Parathyroid adenoma (tissue), 2 donors: ENCODE data around the gene TACC2.
"Not testable (repeated sequence)": the region's sequence is repeated elsewhere in the genome, so short reads cannot be mapped to it uniquely, and the experiment has no call there.

Experiments
- H2AFZ ChIP-seq: fragments of 300-600 bp; sonication (generic); one replicate; pipeline ENCODE4 v1.7.0; 2017; ENCODE audit warnings: antibody characterized with exemption, mild to moderate bottlenecking
- H3K27ac ChIP-seq: fragments of 300-600 bp; sonication (generic); one replicate; pipeline ENCODE4 v1.7.0; 2017
- H3K27me3 ChIP-seq: fragments of 300-600 bp; sonication (generic); one replicate; pipeline ENCODE4 v1.7.0; 2017; ENCODE audit warnings: low read length; ENCODE audit not compliant: control insufficient read depth, insufficient read depth
- H3K36me3 ChIP-seq: fragments of 300-600 bp; sonication (generic); one replicate; pipeline ENCODE4 v1.7.0; 2017; ENCODE audit warnings: low read length; ENCODE audit not compliant: control insufficient read depth, insufficient read depth
- H3K4me1 ChIP-seq: fragments of 300-600 bp; sonication (generic); one replicate; pipeline ENCODE4 v1.7.0; 2017; ENCODE audit warnings: control low read depth
- H3K4me2 ChIP-seq: fragments of 300-600 bp; sonication (generic); one replicate; pipeline ENCODE4 v1.7.0; 2017; ENCODE audit warnings: low read length
- H3K4me3 ChIP-seq: fragments of 300-600 bp; sonication (generic); one replicate; pipeline ENCODE4 v1.7.0; 2017; ENCODE audit warnings: low read depth, low read length
- H3K79me2 ChIP-seq: fragments of 300-600 bp; sonication (generic); one replicate; pipeline ENCODE4 v1.7.0; 2017; ENCODE audit warnings: control low read depth
- H3K9ac ChIP-seq: fragments of 300-600 bp; sonication (generic); one replicate; pipeline ENCODE4 v1.7.0; 2017; ENCODE audit warnings: mild to moderate bottlenecking
- H3K9me3 ChIP-seq: fragments of 300-600 bp; sonication (generic); one replicate; pipeline ENCODE4 v1.7.0; 2017; ENCODE audit warnings: low read length; ENCODE audit not compliant: control insufficient read depth
- CTCF ChIP-seq: fragments of 300-600 bp; sonication (generic); IDR thresholded peaks from one replicate; pipeline ENCODE4 v1.7.0; 2017; ENCODE audit warnings: antibody characterized with exemption, mild to moderate bottlenecking
- donor health status: primary hyperparathyroidism.

Gene TACC2

GRCh38 chr10:122068844-122069243 is 79.9 kb downstream of the TACC2 start:
- Histone ChIP-seq H3K79me2 (peaks cover 2% of the 10 kb centered on the region), H3K27ac (no peak overlapping the region), H3K4me3 (no peak overlapping the region), H2AFZ (no peak overlapping the region), H3K36me3 (no peaks in the 10 kb centered on the region), H3K9me3 (no peaks in the 10 kb centered on the region), H3K27me3 (no peaks in the 10 kb centered on the region), H3K4me1 (no peaks in the 10 kb centered on the region), H3K4me2 (no peak overlapping the region), H3K9ac (no peak overlapping the region)
- TF ChIP-seq CTCF: no peak

GRCh38 chr10:122072491-122072890 is 83.5 kb downstream of the TACC2 start:
- H3K36me3 ChIP-seq: no peaks in the 10 kb centered on the region
- no peaks in the 10 kb centered on the region for H3K27me3 ChIP-seq
- no peak overlapping the region for H3K4me2 ChIP-seq
- peaks cover 2% of the 10 kb centered on the region for H3K79me2 ChIP-seq
- TF ChIP-seq CTCF: no peak
- H3K9ac ChIP-seq: no peak overlapping the region
- no peak overlapping the region for H2AFZ ChIP-seq
- H3K9me3 ChIP-seq: no peaks in the 10 kb centered on the region
- no peaks in the 10 kb centered on the region for H3K4me1 ChIP-seq
- H3K27ac ChIP-seq: no peak overlapping the region
- H3K4me3 ChIP-seq: no peak overlapping the region

DNA sequence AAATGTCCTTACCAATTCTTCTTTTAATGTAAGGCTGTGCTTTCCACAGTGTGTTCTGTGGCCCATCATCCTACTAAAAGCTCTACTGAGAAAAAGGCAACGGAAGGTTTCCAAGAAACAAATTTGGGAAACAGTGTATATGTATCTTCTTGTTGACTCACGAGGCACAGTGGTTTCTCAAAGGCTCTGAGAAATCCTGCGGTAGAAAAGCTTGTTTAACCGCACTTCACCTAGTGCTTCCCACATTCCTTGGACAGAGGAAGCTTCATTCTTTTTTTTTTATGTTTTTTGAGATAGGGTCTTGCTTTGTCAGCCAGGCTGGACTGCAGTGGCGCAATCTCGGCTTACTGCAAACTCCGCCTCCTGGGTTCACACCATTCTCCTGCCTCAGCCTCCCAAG is 84.5 kb downstream of the TACC2 start:
- no peak for TF ChIP-seq CTCF
- Histone ChIP-seq H2AFZ (no peak overlapping the region), H3K4me3 (no peak overlapping the region), H3K4me2 (no peak overlapping the region), H3K79me2 (no peaks in the 10 kb centered on the region), H3K9ac (no peak overlapping the region), H3K9me3 (no peaks in the 10 kb centered on the region), H3K27ac (no peak overlapping the region), H3K27me3 (no peaks in the 10 kb centered on the region), H3K4me1 (no peaks in the 10 kb centered on the region), H3K36me3 (no peaks in the 10 kb centered on the region)

- no peak overlapping the region for H3K27ac ChIP-seq
- no peak overlapping the region for H3K4me2 ChIP-seq
- no peaks in the 10 kb centered on the region for H3K9me3 ChIP-seq
- no peaks in the 10 kb centered on the region for H3K36me3 ChIP-seq
- no peaks in the 10 kb centered on the region for H3K4me1 ChIP-seq
- H2AFZ ChIP-seq: no peak overlapping the region
- no peak overlapping the region for H3K4me3 ChIP-seq
- H3K9ac ChIP-seq: no peak overlapping the region
- H3K27me3 ChIP-seq: no peaks in the 10 kb centered on the region
- no peaks in the 10 kb centered on the region for H3K79me2 ChIP-seq
- no peak for TF ChIP-seq CTCF
Observed at GRCh38 chr10:122075171-122075570, 86.2 kb downstream of the TACC2 start.

DNA sequence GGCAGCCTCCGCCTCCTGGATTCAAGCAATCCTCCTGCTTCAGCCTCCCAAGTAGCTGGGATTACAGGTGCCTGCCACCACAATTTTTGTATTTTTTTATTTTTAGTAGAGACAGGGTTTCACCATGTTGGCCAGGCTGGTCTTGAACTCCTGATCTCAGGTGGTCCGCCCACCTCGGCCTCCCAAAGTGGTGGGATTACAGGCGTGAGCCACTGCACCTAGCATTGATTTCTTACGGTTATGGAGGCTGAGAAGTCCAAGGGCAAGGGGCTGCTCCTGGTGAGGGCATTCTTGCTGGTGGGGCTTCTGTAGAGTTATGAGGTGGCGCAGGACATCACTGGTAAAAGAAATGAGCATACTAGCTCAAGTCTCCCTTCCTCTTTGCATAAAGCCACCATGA is 86.9 kb downstream of the TACC2 start:
- H3K4me2 ChIP-seq, H3K27me3 ChIP-seq, H3K79me2 ChIP-seq, H3K9ac ChIP-seq, H3K4me1 ChIP-seq, H3K4me3 ChIP-seq, H3K27ac ChIP-seq, H3K36me3 ChIP-seq, H3K9me3 ChIP-seq, H2AFZ ChIP-seq: not testable (repeated sequence)
